ENCODE results near the gene PRKCA. TPM values are rescaled to one million over a fixed set of nuclear protein-coding genes. Genes with fewer than 3 reads are reported as not detected.

The PRKCA gene
- total RNA-seq, 1 experiment from 2014 or later, result 20.7 TPM

DNA sequence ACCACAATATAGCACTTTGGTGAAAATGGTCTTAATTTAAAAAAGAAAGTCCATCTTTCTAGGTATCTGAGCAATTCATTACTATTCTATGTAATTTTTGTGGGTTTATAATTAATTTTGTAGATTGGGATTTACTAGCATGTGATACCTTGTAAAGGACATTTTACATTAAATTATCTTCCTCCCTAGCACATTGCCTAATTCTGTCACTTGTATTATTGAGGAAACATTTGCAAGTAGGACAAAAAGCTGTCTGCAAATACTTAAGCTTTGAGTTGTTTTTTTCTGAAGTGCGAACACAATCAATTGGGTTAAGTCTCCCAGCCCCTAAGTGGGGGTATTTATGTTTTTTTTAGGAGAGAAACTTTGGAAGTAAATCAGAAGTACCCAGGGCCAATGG is 167.0 kb downstream of the PRKCA start:
- intact Hi-C loops (cut with micrococcal nuclease), result loop anchor here (5.0 to 10.0 kb wide), 2 partner anchors 38 to 195 kb away; no protein-coding TSS in a partner anchor
- H3K4me1 Mint-ChIP-seq (ENCODE audit: insufficient read depth, unreplicated experiment), result peaks cover 19% of the 10 kb centered on the region

DNA sequence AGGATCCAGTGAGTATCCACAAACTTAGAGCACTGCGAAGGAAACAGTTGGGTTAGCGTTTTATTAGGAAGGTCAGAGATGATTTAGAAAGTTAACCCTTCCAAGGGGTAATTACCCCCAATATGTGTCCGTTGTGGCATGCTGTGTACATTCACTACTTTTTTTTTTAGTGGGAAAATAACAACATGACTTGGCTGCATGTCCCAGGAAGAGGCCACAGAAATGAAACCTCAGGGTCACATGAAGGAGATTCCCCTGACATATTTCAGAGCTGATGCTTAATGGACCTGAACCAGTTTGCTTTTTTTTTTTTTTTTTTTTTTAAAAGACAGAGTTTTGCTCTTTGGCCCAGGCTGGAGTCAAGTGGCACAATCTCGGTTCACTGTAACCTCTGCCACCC is 167.5 kb downstream of the PRKCA start:
- no peaks in the 10 kb centered on the region for H3K27me3 Mint-ChIP-seq (ENCODE audit: insufficient read depth, unreplicated experiment)
- no peak overlapping the region for H3K4me3 Mint-ChIP-seq (ENCODE audit: unreplicated experiment)

More for the DNA sequence above, 167.0 kb downstream of the PRKCA start:
- no TSS peak for BruUV-seq (replicated peaks)
- TF ChIP-seq, protein P1, sequence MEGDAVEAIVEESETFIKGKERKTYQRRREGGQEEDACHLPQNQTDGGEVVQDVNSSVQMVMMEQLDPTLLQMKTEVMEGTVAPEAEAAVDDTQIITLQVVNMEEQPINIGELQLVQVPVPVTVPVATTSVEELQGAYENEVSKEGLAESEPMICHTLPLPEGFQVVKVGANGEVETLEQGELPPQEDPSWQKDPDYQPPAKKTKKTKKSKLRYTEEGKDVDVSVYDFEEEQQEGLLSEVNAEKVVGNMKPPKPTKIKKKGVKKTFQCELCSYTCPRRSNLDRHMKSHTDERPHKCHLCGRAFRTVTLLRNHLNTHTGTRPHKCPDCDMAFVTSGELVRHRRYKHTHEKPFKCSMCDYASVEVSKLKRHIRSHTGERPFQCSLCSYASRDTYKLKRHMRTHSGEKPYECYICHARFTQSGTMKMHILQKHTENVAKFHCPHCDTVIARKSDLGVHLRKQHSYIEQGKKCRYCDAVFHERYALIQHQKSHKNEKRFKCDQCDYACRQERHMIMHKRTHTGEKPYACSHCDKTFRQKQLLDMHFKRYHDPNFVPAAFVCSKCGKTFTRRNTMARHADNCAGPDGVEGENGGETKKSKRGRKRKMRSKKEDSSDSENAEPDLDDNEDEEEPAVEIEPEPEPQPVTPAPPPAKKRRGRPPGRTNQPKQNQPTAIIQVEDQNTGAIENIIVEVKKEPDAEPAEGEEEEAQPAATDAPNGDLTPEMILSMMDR (IDR thresholded peaks at IDR 0.05; ENCODE audit: unreplicated experiment), result no peak
- H3K27ac Mint-ChIP-seq (ENCODE audit: low read depth, unreplicated experiment), result peak overlapping the region; percentile 84
- ChIA-PET POLR2A (interaction anchor here (0.6 to 1.7 kb wide), 4 partner anchors 10 to 77 kb away, joined by 3 to 15 read pairs (median 5); no protein-coding TSS in a partner anchor), CTCF (interaction anchor here (0.6 kb wide), 1 partner anchor 16 kb away, joined by 3 read pairs; no protein-coding TSS in a partner anchor)
- H3K36me3 Mint-ChIP-seq (ENCODE audit: insufficient read depth, unreplicated experiment), result peaks cover 4% of the 10 kb centered on the region
- no peak for DNase-seq (ENCODE audit: unreplicated experiment)
- H3K9me3 Mint-ChIP-seq (ENCODE audit: unreplicated experiment), result no peaks in the 10 kb centered on the region
- no peaks in the 10 kb centered on the region for H3K27me3 Mint-ChIP-seq (ENCODE audit: insufficient read depth, unreplicated experiment)
- no peak overlapping the region for H3K4me3 Mint-ChIP-seq (ENCODE audit: unreplicated experiment)

DNA sequence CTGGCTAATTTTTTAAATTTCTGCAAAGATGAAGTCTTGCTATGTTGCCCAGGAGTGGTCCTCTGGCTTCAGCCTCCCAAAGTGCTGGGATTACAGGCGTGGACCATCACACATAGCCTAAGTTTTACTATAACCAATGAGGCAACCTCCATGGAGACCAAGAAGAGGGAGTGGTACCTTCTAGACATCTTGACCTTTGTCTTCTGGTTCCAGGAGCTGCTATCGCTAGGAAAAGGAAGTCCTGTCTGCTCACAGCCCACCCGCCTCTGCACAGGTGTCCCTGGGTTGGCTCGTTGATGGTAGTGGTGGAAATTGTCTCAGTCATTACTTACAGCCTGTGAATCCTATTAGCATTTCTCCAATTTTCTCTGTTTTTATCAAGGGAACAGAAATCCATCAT is 169.7 kb downstream of the PRKCA start:
- H3K27me3 Mint-ChIP-seq (ENCODE audit: insufficient read depth, unreplicated experiment), result no peaks in the 10 kb centered on the region
- DNase-seq (ENCODE audit: unreplicated experiment), result no peak
- H3K36me3 Mint-ChIP-seq (ENCODE audit: insufficient read depth, unreplicated experiment), result peaks cover 4% of the 10 kb centered on the region
- intact Hi-C loops (cut with micrococcal nuclease), result no loop called here
- TF ChIP-seq, protein P1 (IDR thresholded peaks at IDR 0.05; ENCODE audit: unreplicated experiment), result no peak
- no peak overlapping the region for H3K4me3 Mint-ChIP-seq (ENCODE audit: unreplicated experiment)
- H3K4me1 Mint-ChIP-seq (ENCODE audit: insufficient read depth, unreplicated experiment), result peaks cover 19% of the 10 kb centered on the region
- ChIA-PET POLR2A (interaction anchor here (0.9 kb wide), 1 partner anchor 9 kb away, joined by 4 read pairs; no protein-coding TSS in a partner anchor), CTCF (no interaction called here)
- no TSS peak for BruUV-seq (replicated peaks)
- H3K27ac Mint-ChIP-seq (ENCODE audit: low read depth, unreplicated experiment), result no peak overlapping the region
- no peaks in the 10 kb centered on the region for H3K9me3 Mint-ChIP-seq (ENCODE audit: unreplicated experiment)

More for the DNA sequence above, 167.5 kb downstream of the PRKCA start:
- intact Hi-C loops (cut with micrococcal nuclease), result loop anchor here (5.0 to 10.0 kb wide), 2 partner anchors 37 to 195 kb away; no protein-coding TSS in a partner anchor
- TF ChIP-seq, protein P1 (IDR thresholded peaks at IDR 0.05; ENCODE audit: unreplicated experiment), result no peak
- Mint-ChIP-seq H3K4me1 (ENCODE audit: insufficient read depth, unreplicated experiment) (peaks cover 24% of the 10 kb centered on the region), H3K36me3 (ENCODE audit: insufficient read depth, unreplicated experiment) (peaks cover 4% of the 10 kb centered on the region), H3K9me3 (ENCODE audit: unreplicated experiment) (no peaks in the 10 kb centered on the region), H3K27ac (ENCODE audit: low read depth, unreplicated experiment) (no peak overlapping the region)
- DNase-seq (ENCODE audit: unreplicated experiment), result no peak
- ChIA-PET CTCF (no interaction called here), POLR2A (interaction anchor here (0.6 kb wide), 2 partner anchors 76 to 148 kb away, joined by 3 read pairs; no protein-coding TSS in a partner anchor)
- BruUV-seq (replicated peaks), result no TSS peak

DNA sequence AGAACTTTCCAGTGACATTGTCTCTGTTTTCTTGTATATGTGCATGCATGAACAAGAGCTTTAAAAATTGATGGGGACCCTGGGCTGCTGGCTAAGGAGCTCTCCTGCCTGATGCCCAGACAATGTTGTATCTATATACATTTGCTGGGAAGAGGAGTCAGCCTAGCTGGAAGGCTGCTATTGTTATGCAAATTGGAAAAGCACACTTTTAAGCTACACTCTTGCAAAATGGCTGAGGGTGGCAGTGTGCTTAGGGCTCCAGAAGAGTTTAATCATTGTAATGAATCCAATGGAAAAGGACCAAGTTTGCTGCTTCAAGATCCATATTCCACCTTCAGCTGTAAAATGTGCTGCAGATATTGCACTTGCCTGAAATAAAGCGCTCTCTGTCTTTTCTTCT is 171.8 kb downstream of the PRKCA start:
- intact Hi-C loops (cut with micrococcal nuclease), result no loop called here
- DNase-seq (ENCODE audit: unreplicated experiment), result no peak
- Mint-ChIP-seq H3K4me1 (ENCODE audit: insufficient read depth, unreplicated experiment) (peaks cover 5% of the 10 kb centered on the region), H3K27me3 (ENCODE audit: insufficient read depth, unreplicated experiment) (no peaks in the 10 kb centered on the region), H3K4me3 (ENCODE audit: unreplicated experiment) (no peak overlapping the region), H3K27ac (ENCODE audit: low read depth, unreplicated experiment) (no peak overlapping the region), H3K36me3 (ENCODE audit: insufficient read depth, unreplicated experiment) (peaks cover 11% of the 10 kb centered on the region), H3K9me3 (ENCODE audit: unreplicated experiment) (no peaks in the 10 kb centered on the region)
- ChIA-PET POLR2A (interaction anchor here (0.7 to 2.0 kb wide), 3 partner anchors 11 to 35 kb away, joined by 3 to 5 read pairs (median 3); no protein-coding TSS in a partner anchor), CTCF (interaction anchor here (0.6 to 0.9 kb wide), 3 partner anchors 15 to 274 kb away, joined by 4 to 5 read pairs (median 4); no protein-coding TSS in a partner anchor)
- TF ChIP-seq, protein P1 (IDR thresholded peaks at IDR 0.05; ENCODE audit: unreplicated experiment), result no peak
- BruUV-seq (replicated peaks), result no TSS peak

All from MCF 10A (cell line).